IMR-90 (cell line): ENCODE results near the gene TEAD1.

Experiments
- CEBPB ChIP-seq: IDR thresholded peaks from 2 replicates; pipeline ENCODE4 v1.6.1; 2012; ENCODE audit warnings: low read depth, low read length, improper control_type of control experiment
- POLR2A ChIP-seq: IDR thresholded peaks from 2 replicates; pipeline ENCODE4 v1.6.1; 2012; ENCODE audit warnings: mild to moderate bottlenecking, low read depth, low read length
- RAD21 ChIP-seq: IDR thresholded peaks from 2 replicates; pipeline ENCODE4 v1.6.1; 2012; ENCODE audit warnings: low read length, improper control_type of control experiment
- TF ChIP-seq, protein P1 (sequence below): conservative IDR thresholded peaks from 2 replicates; pipeline ENCODE4 v1.5.1; 2012; ENCODE audit warnings: mild to moderate bottlenecking, low read depth, low read length, improper control_type of control experiment
- TF ChIP-seq, protein P2 (sequence below): fragments of 150-350 bp; IDR thresholded peaks from 2 replicates; pipeline ENCODE4 v1.6.1; 2016; ENCODE audit warnings: low read depth, mild to moderate bottlenecking, low read length, moderate library complexity, borderline replicate concordance

DNA sequence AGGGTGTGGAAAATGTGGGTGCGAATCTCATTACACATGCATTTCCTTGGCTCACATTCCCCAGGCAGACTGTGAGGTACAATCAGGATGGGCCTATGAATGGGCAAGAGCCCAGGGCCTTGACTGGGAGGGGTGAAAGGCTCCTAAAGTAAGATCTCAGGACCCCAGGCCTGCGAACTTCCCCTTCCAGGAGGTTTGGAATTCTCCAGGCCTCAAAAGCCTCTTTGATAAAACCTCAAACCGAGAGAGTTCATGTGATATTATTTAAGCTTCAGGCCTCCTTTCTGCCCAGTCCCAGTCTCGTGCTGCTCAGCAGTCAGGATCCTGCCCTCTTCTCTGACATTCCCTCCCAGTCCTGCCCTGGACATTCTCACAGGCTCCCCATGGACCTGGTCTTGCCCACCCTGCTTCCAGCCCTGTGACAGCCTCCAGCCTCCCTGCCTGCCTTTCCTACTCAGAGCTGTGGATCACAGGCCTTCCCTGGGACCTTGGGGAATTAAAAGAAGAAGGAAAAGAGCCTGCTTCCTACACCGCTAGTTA lies 37.3 kb upstream of the TEAD1 start:
- TF ChIP-seq, protein P1, sequence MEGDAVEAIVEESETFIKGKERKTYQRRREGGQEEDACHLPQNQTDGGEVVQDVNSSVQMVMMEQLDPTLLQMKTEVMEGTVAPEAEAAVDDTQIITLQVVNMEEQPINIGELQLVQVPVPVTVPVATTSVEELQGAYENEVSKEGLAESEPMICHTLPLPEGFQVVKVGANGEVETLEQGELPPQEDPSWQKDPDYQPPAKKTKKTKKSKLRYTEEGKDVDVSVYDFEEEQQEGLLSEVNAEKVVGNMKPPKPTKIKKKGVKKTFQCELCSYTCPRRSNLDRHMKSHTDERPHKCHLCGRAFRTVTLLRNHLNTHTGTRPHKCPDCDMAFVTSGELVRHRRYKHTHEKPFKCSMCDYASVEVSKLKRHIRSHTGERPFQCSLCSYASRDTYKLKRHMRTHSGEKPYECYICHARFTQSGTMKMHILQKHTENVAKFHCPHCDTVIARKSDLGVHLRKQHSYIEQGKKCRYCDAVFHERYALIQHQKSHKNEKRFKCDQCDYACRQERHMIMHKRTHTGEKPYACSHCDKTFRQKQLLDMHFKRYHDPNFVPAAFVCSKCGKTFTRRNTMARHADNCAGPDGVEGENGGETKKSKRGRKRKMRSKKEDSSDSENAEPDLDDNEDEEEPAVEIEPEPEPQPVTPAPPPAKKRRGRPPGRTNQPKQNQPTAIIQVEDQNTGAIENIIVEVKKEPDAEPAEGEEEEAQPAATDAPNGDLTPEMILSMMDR, result no peak
- no peak for TF ChIP-seq POLR2A
- no peak for TF ChIP-seq RAD21
- TF ChIP-seq CEBPB, result no peak
- TF ChIP-seq, protein P2, sequence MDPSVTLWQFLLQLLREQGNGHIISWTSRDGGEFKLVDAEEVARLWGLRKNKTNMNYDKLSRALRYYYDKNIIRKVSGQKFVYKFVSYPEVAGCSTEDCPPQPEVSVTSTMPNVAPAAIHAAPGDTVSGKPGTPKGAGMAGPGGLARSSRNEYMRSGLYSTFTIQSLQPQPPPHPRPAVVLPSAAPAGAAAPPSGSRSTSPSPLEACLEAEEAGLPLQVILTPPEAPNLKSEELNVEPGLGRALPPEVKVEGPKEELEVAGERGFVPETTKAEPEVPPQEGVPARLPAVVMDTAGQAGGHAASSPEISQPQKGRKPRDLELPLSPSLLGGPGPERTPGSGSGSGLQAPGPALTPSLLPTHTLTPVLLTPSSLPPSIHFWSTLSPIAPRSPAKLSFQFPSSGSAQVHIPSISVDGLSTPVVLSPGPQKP, result no peak
